WTC11 (cell line): Measurements from ENCODE around the gene IQSEC1.

Source experiments
- CTCF ChIP-seq: fragments of 200-600 bp; IDR thresholded peaks from 2 replicates; pipeline ENCODE4 v1.8.0; 2022; ENCODE audit warnings: antibody characterized with exemption
- ESRRA ChIP-seq: sonication (generic); formaldehyde crosslinking; IDR thresholded peaks from 2 replicates; pipeline ENCODE4 v1.8.1; 2022; ENCODE audit warnings: mild to moderate bottlenecking, missing genetic modification reagents, borderline replicate concordance
- SP1 ChIP-seq: sonication (generic); formaldehyde crosslinking; conservative IDR thresholded peaks from 2 replicates; pipeline ENCODE4 v1.8.1; 2022; ENCODE audit warnings: missing genetic modification reagents
- TEAD1 ChIP-seq: sonication (generic); formaldehyde crosslinking; IDR thresholded peaks from 2 replicates; pipeline ENCODE4 v1.8.0; 2022; ENCODE audit warnings: mild to moderate bottlenecking, missing genetic modification reagents

DNA sequence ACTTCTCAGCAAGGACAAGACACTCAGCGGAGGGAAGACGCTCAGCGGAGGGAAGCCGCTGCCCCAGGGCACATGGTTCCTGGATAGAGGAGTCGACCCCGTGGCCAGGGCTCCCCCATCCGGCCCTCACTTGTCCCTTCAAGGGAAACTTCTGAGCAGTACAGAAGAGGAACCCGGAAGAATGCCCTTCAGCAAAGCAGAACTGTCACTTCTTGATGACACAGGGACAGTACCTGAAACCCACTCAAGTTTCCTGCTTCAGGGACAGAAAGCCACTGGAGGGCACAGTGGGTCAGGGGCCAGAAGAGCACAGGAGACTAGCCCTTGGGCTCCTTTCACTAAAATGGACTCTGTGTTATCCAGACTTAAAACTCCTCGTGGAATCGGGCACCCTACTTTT, 134.1 kb downstream of the IQSEC1 start:
- TF ChIP-seq SP1 (CRISPR knock-in tag) (no peak), TEAD1 (no peak), CTCF (no peak), ESRRA (no peak)
